AG04449 (cell line): ENCODE data around the gene ACTN2.

Experiments
- CTCF ChIA-PET: fragments of 350-600 bp; formaldehyde crosslinking; extraction: SDS; loops from one replicate; lab custom pipeline; 2021; ENCODE audit warnings: antibody characterized with exemption; lab: Yijun Ruan, JAX
- POLR2A ChIA-PET: fragments of 400-600, 350-600 bp; formaldehyde crosslinking; extraction: SDS; loops from one replicate; lab custom pipeline; 2020; ENCODE audit warnings: antibody characterized with exemption, inconsistent platforms; lab: Yijun Ruan, JAX
- DNase-seq: peaks from one replicate; pipeline ENCODE4 v3.0.0-alpha.2; 2010; ENCODE audit warnings: low read depth, low spot score
- H3K4me3 ChIP-seq: 2 replicates; pipeline ENCODE4 v1.5.1; 2011; ENCODE audit warnings: low read depth, mild to moderate bottlenecking, control low read depth, low read length
- TF ChIP-seq, protein P1 (sequence below): IDR thresholded peaks from one replicate; pipeline ENCODE4 v1.5.1; 2011; ENCODE audit warnings: mild to moderate bottlenecking, moderate library complexity, low read length, control low read depth, inconsistent platforms; ENCODE audit not compliant: insufficient read depth; ENCODE audit errors: missing control alignments

The ACTN2 gene

GRCh38 chr1:236724506-236724905 is 38.2 kb downstream of the ACTN2 start:
- no peak overlapping the region for H3K4me3 ChIP-seq
- DNase-seq = no peak
- ChIA-PET CTCF (no interaction called here), POLR2A (no interaction called here)
- TF ChIP-seq, protein P1, sequence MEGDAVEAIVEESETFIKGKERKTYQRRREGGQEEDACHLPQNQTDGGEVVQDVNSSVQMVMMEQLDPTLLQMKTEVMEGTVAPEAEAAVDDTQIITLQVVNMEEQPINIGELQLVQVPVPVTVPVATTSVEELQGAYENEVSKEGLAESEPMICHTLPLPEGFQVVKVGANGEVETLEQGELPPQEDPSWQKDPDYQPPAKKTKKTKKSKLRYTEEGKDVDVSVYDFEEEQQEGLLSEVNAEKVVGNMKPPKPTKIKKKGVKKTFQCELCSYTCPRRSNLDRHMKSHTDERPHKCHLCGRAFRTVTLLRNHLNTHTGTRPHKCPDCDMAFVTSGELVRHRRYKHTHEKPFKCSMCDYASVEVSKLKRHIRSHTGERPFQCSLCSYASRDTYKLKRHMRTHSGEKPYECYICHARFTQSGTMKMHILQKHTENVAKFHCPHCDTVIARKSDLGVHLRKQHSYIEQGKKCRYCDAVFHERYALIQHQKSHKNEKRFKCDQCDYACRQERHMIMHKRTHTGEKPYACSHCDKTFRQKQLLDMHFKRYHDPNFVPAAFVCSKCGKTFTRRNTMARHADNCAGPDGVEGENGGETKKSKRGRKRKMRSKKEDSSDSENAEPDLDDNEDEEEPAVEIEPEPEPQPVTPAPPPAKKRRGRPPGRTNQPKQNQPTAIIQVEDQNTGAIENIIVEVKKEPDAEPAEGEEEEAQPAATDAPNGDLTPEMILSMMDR = no peak

GRCh38 chr1:236725668-236726067 is 39.4 kb downstream of the ACTN2 start:
- no peak for DNase-seq
- TF ChIP-seq, protein P1 = no peak
- POLR2A ChIA-PET = no interaction called here
- CTCF ChIA-PET = no interaction called here
- no peak overlapping the region for H3K4me3 ChIP-seq

DNA sequence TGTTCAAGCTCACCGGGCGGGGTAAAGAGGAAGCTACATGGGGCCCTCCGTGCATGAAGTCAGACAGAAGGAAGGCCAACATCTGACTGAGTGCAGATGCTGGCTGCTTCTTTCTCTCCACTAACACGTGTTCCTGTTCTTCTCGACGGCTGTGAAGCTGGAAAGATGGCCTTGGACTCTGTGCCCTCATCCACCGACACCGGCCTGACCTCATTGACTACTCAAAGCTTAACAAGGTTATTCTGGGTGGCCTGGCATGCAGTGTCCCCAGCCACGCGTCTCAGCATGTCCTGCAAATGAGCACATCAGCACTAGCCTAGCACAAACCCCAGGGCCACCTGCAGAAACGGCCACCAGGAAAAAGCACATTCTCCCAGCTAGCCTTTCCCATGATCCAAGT is 41.2 kb downstream of the ACTN2 start:
- no peak for DNase-seq
- CTCF ChIA-PET = no interaction called here

DNA sequence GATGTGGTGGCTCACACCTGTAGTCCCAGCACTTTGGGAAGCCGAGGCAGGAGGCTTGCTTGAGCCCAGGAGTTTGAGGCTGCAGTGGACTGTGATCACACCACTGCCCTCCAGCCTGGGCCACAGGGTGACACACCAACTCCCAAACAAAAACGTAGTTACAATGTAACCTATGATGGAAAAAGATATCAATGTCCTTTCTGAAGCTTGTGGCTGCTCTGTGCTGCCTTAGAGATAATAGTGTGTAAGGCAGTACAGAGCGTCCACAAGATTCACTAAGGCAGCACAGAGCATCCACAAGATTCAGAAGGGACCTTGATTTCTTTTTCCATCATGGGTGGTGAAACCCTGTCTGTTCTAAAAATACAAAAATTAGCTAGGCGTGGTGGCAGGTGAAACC is 42.5 kb downstream of the ACTN2 start:
- ChIA-PET POLR2A (no interaction called here), CTCF (no interaction called here)
- no peak overlapping the region for H3K4me3 ChIP-seq
- TF ChIP-seq, protein P1 = no peak
- DNase-seq = no peak

More for the DNA sequence above, 41.2 kb downstream of the ACTN2 start:
- TF ChIP-seq, protein P1 = no peak
- POLR2A ChIA-PET = no interaction called here
- H3K4me3 ChIP-seq = no peak overlapping the region

DNA sequence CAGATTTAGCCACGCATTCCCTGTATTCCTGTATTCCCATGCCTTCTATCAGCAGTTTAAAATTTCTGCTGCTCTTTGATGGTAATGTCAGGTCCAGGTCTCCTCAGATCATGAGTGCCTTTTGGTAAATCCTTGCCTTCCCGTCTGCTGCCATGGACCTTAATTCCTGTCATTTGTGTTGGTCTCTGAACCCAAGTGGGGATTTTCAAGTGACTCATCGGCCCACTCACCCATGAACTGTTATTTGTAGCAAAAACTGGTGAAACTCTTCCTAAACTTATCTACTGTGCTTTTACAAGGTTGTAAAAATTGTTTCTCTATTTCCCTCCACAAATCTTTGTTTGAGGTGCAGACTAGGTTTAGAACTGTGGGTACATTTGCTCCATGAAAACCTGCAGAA is 47.4 kb downstream of the ACTN2 start:
- ChIA-PET CTCF (no interaction called here), POLR2A (no interaction called here)
- no peak for DNase-seq

DNA sequence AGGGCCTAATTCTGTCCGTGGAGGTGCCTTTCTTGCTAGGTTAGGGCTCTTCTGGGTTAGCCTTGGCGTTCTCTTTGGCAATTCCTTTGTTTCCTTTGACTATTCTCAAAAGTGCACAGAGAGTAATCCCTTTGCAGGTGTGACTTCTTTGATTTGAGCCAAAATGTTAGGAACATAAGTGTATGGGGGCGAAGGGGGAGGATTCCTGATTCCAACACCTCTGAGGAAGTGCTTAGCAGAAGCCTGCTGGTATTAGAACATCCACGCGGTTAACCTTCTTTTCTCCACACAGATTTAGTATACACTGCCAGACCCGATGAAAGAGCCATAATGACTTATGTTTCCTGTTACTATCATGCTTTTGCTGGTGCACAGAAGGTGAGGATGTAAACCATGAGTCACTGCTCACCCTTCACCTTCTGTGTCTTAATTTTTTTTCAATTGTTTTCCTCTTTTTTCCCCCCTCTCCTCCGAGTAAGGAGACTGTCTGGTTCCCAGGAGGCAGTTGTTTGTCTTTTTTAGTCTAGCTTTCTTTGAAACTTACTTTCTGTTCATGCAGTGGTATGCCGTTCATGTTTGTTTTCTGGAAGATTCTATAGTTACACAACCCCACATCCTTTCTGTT is 48.0 kb downstream of the ACTN2 start:
- TF ChIP-seq, protein P1 = no peak
- no peak for DNase-seq
- no peak overlapping the region for H3K4me3 ChIP-seq
- ChIA-PET POLR2A (no interaction called here), CTCF (no interaction called here)

More for the DNA sequence above, 47.4 kb downstream of the ACTN2 start:
- TF ChIP-seq, protein P1 = no peak
- no peak overlapping the region for H3K4me3 ChIP-seq
